GM12873 (cell line): ENCODE measurements around the gene CDHR2.
A peak's percentile ranks its signal among the peaks of the same experiment; 100 is the strongest.

Experiments used
- TF ChIP-seq, protein P1 (sequence below): IDR thresholded peaks from 2 replicates; pipeline ENCODE4 v1.5.1; 2012; ENCODE audit warnings: low read depth, mild to moderate bottlenecking, moderate library complexity, low read length, control low read depth; ENCODE audit not compliant: insufficient read depth; ENCODE audit errors: missing control alignments

The CDHR2 gene

DNA sequence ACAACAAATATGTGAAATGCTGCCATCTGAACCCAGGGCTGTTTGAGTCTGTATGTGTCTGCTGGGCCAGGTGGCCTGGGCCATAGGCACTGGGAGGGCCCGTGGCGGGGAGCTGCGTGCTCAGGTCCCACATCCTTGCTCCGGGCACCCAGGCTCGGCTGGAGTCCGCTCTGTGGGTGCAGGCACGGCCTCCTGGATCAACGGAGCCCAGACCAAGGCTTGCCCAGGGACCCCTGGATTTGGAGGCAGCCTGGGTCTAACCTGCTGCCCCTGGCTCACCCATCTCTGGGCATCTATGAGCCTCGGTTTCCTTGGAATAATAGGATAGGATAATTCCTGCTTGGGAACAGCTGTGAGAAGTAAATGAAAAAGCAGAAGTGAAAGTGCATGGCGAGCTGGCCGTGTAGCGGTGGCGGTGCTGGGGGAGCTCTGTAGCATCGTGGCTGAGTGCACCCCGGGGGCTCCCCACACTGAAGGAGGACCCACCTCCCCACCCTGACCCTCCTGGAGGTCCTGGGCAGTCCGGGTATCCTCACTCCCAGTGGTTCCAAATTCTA is 1.2 kb downstream of the CDHR2 start:
- TF ChIP-seq, protein P1, sequence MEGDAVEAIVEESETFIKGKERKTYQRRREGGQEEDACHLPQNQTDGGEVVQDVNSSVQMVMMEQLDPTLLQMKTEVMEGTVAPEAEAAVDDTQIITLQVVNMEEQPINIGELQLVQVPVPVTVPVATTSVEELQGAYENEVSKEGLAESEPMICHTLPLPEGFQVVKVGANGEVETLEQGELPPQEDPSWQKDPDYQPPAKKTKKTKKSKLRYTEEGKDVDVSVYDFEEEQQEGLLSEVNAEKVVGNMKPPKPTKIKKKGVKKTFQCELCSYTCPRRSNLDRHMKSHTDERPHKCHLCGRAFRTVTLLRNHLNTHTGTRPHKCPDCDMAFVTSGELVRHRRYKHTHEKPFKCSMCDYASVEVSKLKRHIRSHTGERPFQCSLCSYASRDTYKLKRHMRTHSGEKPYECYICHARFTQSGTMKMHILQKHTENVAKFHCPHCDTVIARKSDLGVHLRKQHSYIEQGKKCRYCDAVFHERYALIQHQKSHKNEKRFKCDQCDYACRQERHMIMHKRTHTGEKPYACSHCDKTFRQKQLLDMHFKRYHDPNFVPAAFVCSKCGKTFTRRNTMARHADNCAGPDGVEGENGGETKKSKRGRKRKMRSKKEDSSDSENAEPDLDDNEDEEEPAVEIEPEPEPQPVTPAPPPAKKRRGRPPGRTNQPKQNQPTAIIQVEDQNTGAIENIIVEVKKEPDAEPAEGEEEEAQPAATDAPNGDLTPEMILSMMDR = no peak

- TF ChIP-seq, protein P1 = no peak
These were observed 3.3 kb downstream of the CDHR2 start for GRCh38 chr5:176552332-176552869.

- TF ChIP-seq, protein P1 = no peak
These were observed 4.3 kb downstream of the CDHR2 start for GRCh38 chr5:176553260-176554085.

DNA sequence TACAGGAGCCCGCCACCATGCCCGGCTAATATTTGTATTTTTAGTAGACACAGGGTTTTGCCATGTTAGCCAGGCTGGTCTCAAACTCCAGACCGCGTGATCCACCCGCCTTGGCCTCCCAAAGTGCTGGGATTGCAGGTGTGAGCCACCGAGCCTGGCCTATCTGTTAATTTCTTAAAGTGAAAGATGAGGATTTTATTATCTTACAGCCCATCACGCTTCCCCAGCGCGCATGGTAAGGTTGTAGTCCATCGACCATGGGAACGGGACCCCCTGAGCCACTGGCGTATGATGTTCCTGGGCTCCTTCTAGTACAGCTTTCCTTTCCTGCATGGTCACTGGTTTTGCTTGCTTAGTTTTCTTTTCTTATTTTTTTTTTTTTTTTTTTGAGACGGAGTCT is 8.7 kb downstream of the CDHR2 start:
- TF ChIP-seq, protein P1 = no peak

- TF ChIP-seq, protein P1 = peak; percentile 31
These were observed 10.5 kb downstream of the CDHR2 start for GRCh38 chr5:176559683-176560082.

DNA sequence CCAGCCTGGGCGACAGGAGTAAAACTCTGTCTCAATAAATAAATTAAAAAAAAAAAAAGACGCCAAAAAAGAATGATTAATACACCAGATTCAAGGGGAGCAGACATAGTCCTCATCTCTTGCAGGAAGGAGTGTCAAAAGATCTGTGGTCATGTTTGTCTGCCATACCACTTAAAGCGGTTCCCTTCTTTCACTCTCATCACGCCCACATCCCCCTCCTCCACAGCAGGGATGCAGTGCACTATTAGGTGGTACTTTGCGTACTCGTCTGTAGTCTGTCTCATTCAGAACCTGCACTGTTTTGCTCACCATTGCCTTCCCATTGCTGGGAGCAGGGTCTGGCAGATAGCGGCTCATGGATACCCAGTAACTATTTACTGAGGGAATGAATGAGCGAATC is 11.2 kb downstream of the CDHR2 start:
- TF ChIP-seq, protein P1 = no peak

DNA sequence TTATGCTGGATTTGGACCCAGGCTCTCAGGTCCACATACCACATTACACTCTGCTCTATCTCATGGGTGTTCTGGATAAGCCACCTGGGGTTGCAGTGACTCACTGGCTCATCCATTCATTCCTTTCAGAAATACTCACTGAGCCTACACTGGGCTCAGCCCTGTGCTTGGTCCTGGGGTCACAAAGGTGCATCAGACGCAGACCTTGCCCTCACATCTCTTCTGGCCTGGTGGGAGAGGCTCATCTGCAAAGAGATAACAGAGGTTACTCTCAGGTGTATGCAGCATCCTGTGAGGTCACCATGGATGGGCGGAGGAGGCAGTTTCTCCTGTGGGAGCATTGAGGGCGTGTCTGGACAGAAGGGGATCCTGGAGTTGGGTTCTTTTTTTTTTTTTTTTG is 12.1 kb downstream of the CDHR2 start:
- TF ChIP-seq, protein P1 = no peak
